Trophoblast cell (in vitro differentiated cells and primary cell): ENCODE measurements around the gene RBFOX1.

ENCODE experiments used
- DNase-seq, 2 donors: peaks; one replicate each; pipeline ENCODE4 v3.0.0-alpha.2; 2016
- H2AFZ ChIP-seq: 2 replicates; pipeline ENCODE4 v1.6.1; 2013; ENCODE audit warnings: low read length, moderate library complexity, mild to moderate bottlenecking; ENCODE audit not compliant: insufficient read depth, poor library complexity
- H2AK5ac ChIP-seq: 2 replicates; pipeline ENCODE4 v1.6.1; 2013; ENCODE audit warnings: mild to moderate bottlenecking, low read length
- H2BK120ac ChIP-seq: 2 replicates; pipeline ENCODE4 v1.6.1; 2013; ENCODE audit warnings: low read length, mild to moderate bottlenecking, moderate library complexity; ENCODE audit not compliant: insufficient read depth, poor library complexity
- H2BK12ac ChIP-seq: 2 replicates; pipeline ENCODE4 v1.6.1; 2013; ENCODE audit warnings: mild to moderate bottlenecking, low read length, moderate library complexity
- H2BK5ac ChIP-seq: 2 replicates; pipeline ENCODE4 v1.6.1; 2013; ENCODE audit warnings: low read length, low read depth, moderate library complexity, mild to moderate bottlenecking; ENCODE audit not compliant: poor library complexity
- H3K14ac ChIP-seq: 2 replicates; pipeline ENCODE4 v1.6.1; 2013; ENCODE audit warnings: mild to moderate bottlenecking, low read length
- H3K18ac ChIP-seq: 2 replicates; pipeline ENCODE4 v1.6.1; 2013; ENCODE audit warnings: mild to moderate bottlenecking, low read length
- H3K23ac ChIP-seq: 2 replicates; pipeline ENCODE4 v1.6.1; 2013; ENCODE audit warnings: low read length
- H3K27ac ChIP-seq: 2 replicates; pipeline ENCODE4 v1.5.1; 2013; ENCODE audit warnings: low read depth, mild to moderate bottlenecking, inconsistent platforms, low read length, moderate library complexity
- H3K27me3 ChIP-seq: 2 replicates; pipeline ENCODE4 v1.6.1; 2013; ENCODE audit warnings: inconsistent platforms, mild to moderate bottlenecking, low read length, moderate library complexity; ENCODE audit not compliant: insufficient read depth
- H3K36me3 ChIP-seq, 2 experiments: 1 replicate in 1 of 2; 2 replicates in 1 of 2; pipeline ENCODE4 v1.6.1; 2013; ENCODE audit warnings: low read length in 2 of 2, mild to moderate bottlenecking in 2 of 2, moderate library complexity in 1 of 2; ENCODE audit not compliant: insufficient read depth in 2 of 2, control insufficient read depth in 1 of 2
- H3K4ac ChIP-seq: 2 replicates; pipeline ENCODE4 v1.6.1; 2013; ENCODE audit warnings: low read depth, mild to moderate bottlenecking, low read length, moderate library complexity
- H3K4me1 ChIP-seq, 2 experiments: 1 replicate in 1 of 2; 2 replicates in 1 of 2; pipeline ENCODE4 v1.6.1; 2013; ENCODE audit warnings: low read length in 2 of 2, mild to moderate bottlenecking in 2 of 2, moderate library complexity in 1 of 2; ENCODE audit not compliant: insufficient read depth in 2 of 2, control insufficient read depth in 1 of 2
- H3K4me2 ChIP-seq: 2 replicates; pipeline ENCODE4 v1.6.1; 2013; ENCODE audit warnings: inconsistent platforms, mild to moderate bottlenecking, low read length, moderate library complexity
- H3K4me3 ChIP-seq: 2 replicates; pipeline ENCODE4 v1.5.1; 2013; ENCODE audit warnings: mild to moderate bottlenecking, low read depth, low read length, inconsistent platforms
- H3K79me1 ChIP-seq: one replicate; pipeline ENCODE4 v1.6.1; 2013; ENCODE audit warnings: low read length
- H3K79me2 ChIP-seq: 2 replicates; pipeline ENCODE4 v1.6.1; 2013; ENCODE audit warnings: low read length, mild to moderate bottlenecking; ENCODE audit not compliant: control insufficient read depth, insufficient read depth, poor library complexity
- H3K9ac ChIP-seq: 2 replicates; pipeline ENCODE4 v1.6.1; 2013; ENCODE audit warnings: mild to moderate bottlenecking, low read length
- H3K9me3 ChIP-seq: 2 replicates; pipeline ENCODE4 v1.6.1; 2013; ENCODE audit warnings: low read depth, mild to moderate bottlenecking, control low read depth, inconsistent platforms, low read length; ENCODE audit not compliant: insufficient read depth
- H4K12ac ChIP-seq: 2 replicates; pipeline ENCODE4 v1.6.1; 2013; ENCODE audit warnings: low read depth, mild to moderate bottlenecking, low read length, moderate library complexity
- H4K8ac ChIP-seq: 2 replicates; pipeline ENCODE4 v1.6.1; 2013; ENCODE audit warnings: low read depth, mild to moderate bottlenecking, low read length, moderate library complexity
- H4K91ac ChIP-seq: one replicate; pipeline ENCODE4 v1.6.1; 2013; ENCODE audit warnings: low read depth, mild to moderate bottlenecking, low read length, moderate library complexity
- WGBS: extraction: QIAGEN DNeasy Blood & Tissue Kit; methylation state at CpG from one replicate; pipeline ENCODE4 v1.1.7; 2013; ENCODE audit warnings: missing lambda C conversion rate; ENCODE audit not compliant: insufficient read length, insufficient coverage; ENCODE audit errors: extremely low coverage; 5-methylcytosine and 5-hydroxymethylcytosine counted together

The RBFOX1 gene

DNA sequence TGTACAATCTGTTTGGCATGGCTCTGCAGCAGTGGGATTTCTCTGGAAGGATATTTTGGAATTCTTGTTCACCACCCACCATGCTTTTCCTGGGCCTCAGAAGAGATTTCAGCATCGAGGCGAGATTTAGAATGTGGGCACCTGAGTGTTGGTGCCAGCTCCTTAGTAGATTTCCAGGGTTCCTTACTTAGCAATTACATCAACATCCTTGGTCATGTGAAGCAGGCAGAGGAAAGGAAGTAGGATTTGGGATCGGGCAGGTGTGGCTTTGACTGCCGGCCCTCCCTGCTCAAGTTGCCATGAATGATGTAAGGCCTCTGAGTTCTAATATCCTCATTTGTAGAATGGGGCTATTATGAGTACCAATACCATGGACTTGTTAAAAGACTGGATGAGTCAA, 13.1 kb upstream of the RBFOX1 start:
- Histone ChIP-seq H2BK5ac (no peak overlapping the region), H3K4ac (no peak overlapping the region), H3K79me1 (no peaks in the 10 kb centered on the region), H3K18ac (no peak overlapping the region), H3K23ac (no peak overlapping the region), H4K12ac (no peak overlapping the region), H3K9me3 (peaks cover 2% of the 10 kb centered on the region), H4K91ac (no peak overlapping the region), H4K8ac (no peak overlapping the region), H2AK5ac (no peak overlapping the region), H3K4me3 (no peak overlapping the region), H3K36me3 (no peaks in the 10 kb centered on the region), H2BK12ac (no peak overlapping the region), H3K4me2 (no peak overlapping the region), H2AFZ (no peak overlapping the region), H2BK120ac (no peak overlapping the region), H3K4me1 (peaks cover 5 to 6% of the 10 kb centered on the region in 2 experiments), H3K79me2 (no peaks in the 10 kb centered on the region), H3K27me3 (no peaks in the 10 kb centered on the region), H3K9ac (no peak overlapping the region), H3K27ac (no peak overlapping the region), H3K14ac (no peak overlapping the region)
- no peak for DNase-seq
- WGBS = no CpG with 5 or more reads among the region's 4 CpGs

DNA sequence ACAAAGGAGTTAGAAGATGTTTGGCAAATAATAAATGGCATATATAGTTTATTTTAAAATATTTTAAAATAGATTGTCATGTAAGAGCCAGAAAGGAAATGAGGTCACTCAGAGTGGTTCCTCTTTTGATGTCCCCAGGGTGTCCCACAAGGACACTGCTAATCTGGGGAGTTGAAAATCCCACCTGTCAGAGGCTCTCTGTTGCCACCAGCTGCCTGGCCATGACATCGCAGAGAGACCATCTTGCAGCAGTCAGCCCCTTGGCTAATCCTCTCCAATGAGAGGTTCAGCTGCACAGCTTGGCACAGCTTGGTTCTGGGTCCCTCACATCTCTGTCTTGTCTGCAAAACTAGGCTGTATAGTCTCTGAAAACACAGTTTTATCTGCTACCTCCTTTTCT, 11.0 kb upstream of the RBFOX1 start:
- no peaks in the 10 kb centered on the region for H3K79me2 ChIP-seq
- no peak overlapping the region for H3K4me2 ChIP-seq
- DNase-seq = no peak
- no peak overlapping the region for H2AFZ ChIP-seq
- no peak overlapping the region for H2BK5ac ChIP-seq
- no peak overlapping the region for H3K18ac ChIP-seq
- no peaks in the 10 kb centered on the region for H3K79me1 ChIP-seq
- H2BK12ac ChIP-seq = no peak overlapping the region
- no peak overlapping the region for H4K8ac ChIP-seq
- H2AK5ac ChIP-seq = no peak overlapping the region
- H4K91ac ChIP-seq = no peak overlapping the region
- no peak overlapping the region for H3K4me3 ChIP-seq
- H3K4ac ChIP-seq = no peak overlapping the region
- H3K9me3 ChIP-seq = peaks cover 2% of the 10 kb centered on the region
- whole genome bisulfite sequencing = no CpG with 5 or more reads among the region's 1 CpG
- no peaks in the 10 kb centered on the region for H3K36me3 ChIP-seq
- H3K14ac ChIP-seq = no peak overlapping the region
- no peak overlapping the region for H3K9ac ChIP-seq
- no peak overlapping the region for H2BK120ac ChIP-seq
- H3K4me1 ChIP-seq = peaks cover 8 to 11% of the 10 kb centered on the region in 2 experiments
- no peaks in the 10 kb centered on the region for H3K27me3 ChIP-seq
- no peak overlapping the region for H4K12ac ChIP-seq
- H3K23ac ChIP-seq = no peak overlapping the region
- H3K27ac ChIP-seq = no peak overlapping the region

DNA sequence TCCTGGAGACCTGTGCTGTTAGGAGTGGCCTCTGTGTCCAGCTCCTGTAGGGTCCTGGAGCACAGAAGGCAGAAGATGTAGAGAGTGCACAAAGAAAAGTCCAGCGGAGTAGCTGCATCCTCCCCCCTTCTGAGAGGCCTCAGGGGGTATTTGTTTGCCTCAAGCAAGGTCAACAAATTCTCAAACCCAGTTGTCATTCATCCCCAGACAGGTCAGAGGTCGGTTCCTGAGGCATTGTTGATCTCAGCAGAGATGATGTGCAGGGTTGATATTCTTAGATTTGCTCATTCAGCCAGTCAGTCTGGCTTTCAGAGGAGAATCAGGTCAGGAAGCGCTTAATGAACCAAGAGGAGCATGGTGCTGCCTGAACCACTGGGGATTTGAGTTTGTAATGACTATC, 8.3 kb upstream of the RBFOX1 start:
- H3K4me1 ChIP-seq = peaks cover 8 to 11% of the 10 kb centered on the region in 2 experiments
- H4K91ac ChIP-seq = no peak overlapping the region
- H3K9me3 ChIP-seq = no peaks in the 10 kb centered on the region
- DNase-seq = no peak
- WGBS = no CpG with 5 or more reads among the region's 3 CpGs
- no peak overlapping the region for H3K4ac ChIP-seq
- no peak overlapping the region for H4K8ac ChIP-seq
- no peak overlapping the region for H4K12ac ChIP-seq
- no peaks in the 10 kb centered on the region for H3K36me3 ChIP-seq
- no peak overlapping the region for H3K23ac ChIP-seq
- H2AFZ ChIP-seq = no peak overlapping the region
- no peak overlapping the region for H3K4me2 ChIP-seq
- H3K14ac ChIP-seq = no peak overlapping the region
- no peak overlapping the region for H3K4me3 ChIP-seq
- no peak overlapping the region for H2AK5ac ChIP-seq
- H3K79me1 ChIP-seq = no peaks in the 10 kb centered on the region
- no peak overlapping the region for H3K9ac ChIP-seq
- no peak overlapping the region for H2BK5ac ChIP-seq
- no peak overlapping the region for H2BK120ac ChIP-seq
- no peak overlapping the region for H3K18ac ChIP-seq
- no peaks in the 10 kb centered on the region for H3K27me3 ChIP-seq
- no peak overlapping the region for H3K27ac ChIP-seq
- H3K79me2 ChIP-seq = no peaks in the 10 kb centered on the region
- no peak overlapping the region for H2BK12ac ChIP-seq

DNA sequence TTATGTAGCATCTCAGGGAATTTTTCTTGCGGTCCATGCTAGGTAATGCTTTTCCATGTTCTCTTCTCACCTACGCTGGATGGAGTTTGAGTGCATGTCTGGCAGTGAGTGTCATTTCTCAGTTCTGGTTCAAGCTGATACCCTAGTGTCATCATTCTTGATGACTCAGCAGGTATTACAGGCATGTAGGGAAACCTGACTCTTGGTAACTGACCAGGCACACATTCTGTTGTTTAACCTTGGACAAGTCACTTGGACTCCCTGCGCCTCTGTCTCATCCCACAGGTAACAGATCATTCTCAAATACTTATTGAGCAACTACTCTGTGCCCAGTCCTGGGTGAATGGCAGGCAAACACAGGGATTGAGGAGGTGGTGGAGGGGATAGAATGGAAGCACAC, 6.8 kb upstream of the RBFOX1 start:
- no peak overlapping the region for H3K9ac ChIP-seq
- H2AFZ ChIP-seq = no peak overlapping the region
- no peak overlapping the region for H4K91ac ChIP-seq
- H3K9me3 ChIP-seq = no peaks in the 10 kb centered on the region
- no peak overlapping the region for H2BK120ac ChIP-seq
- H3K4me1 ChIP-seq = peaks cover 8 to 11% of the 10 kb centered on the region in 2 experiments
- H3K4ac ChIP-seq = no peak overlapping the region
- no CpG with 5 or more reads among the region's 3 CpGs for WGBS
- no peak overlapping the region for H2BK12ac ChIP-seq
- no peak overlapping the region for H3K4me3 ChIP-seq
- H3K27ac ChIP-seq = no peak overlapping the region
- H2BK5ac ChIP-seq = no peak overlapping the region
- H3K18ac ChIP-seq = no peak overlapping the region
- no peak overlapping the region for H4K12ac ChIP-seq
- no peak overlapping the region for H3K23ac ChIP-seq
- no peak overlapping the region for H2AK5ac ChIP-seq
- H3K27me3 ChIP-seq = no peaks in the 10 kb centered on the region
- no peak overlapping the region for H4K8ac ChIP-seq
- H3K79me2 ChIP-seq = no peaks in the 10 kb centered on the region
- H3K14ac ChIP-seq = no peak overlapping the region
- no peaks in the 10 kb centered on the region for H3K79me1 ChIP-seq
- H3K36me3 ChIP-seq = no peaks in the 10 kb centered on the region
- H3K4me2 ChIP-seq = no peak overlapping the region
- DNase-seq = peak in 1 of 2 donors; percentile 38
